GF-D8 (cell line): ENCODE data around the gene ATP6V0B.

ENCODE experiments used
- DNase-seq: peaks from one replicate; lab custom pipeline; 2025; lab: John Stamatoyannopoulos, UW

ATP6V0B gene

GRCh38 chr1:43969746-43970466 is 4.9 kb upstream of the ATP6V0B start, which contains the start of gene DPH2:
DPH2 (plus strand) TSS chr1:43970010; CDS start chr1:43970176, 166 bp downstream.
- DNase-seq = peak; percentile 87

GRCh38 chr1:43970502-43970901 is 4.3 kb upstream of the ATP6V0B start:
- DNase-seq = no peak

GRCh38 chr1:43970911-43971310 is 3.8 kb upstream of the ATP6V0B start:
- DNase-seq = no peak

GRCh38 chr1:43971336-43971980 is 3.3 kb upstream of the ATP6V0B start:
- DNase-seq = no peak

GRCh38 chr1:43973981-43974442 is 748 bp upstream of the ATP6V0B start:
- DNase-seq = no peak

- peak; percentile 34 for DNase-seq
Measured at GRCh38 chr1:43975249-43975961, 645 bp downstream of the ATP6V0B start.

- no peak for DNase-seq
Measured at GRCh38 chr1:43976045-43976444, 1.3 kb downstream of the ATP6V0B start.

GRCh38 chr1:43976890-43977289 is 2.1 kb downstream of the ATP6V0B start:
- no peak for DNase-seq

GRCh38 chr1:43977376-43978263 is 2.9 kb downstream of the ATP6V0B start:
- DNase-seq = no peak

- no peak for DNase-seq
Measured at GRCh38 chr1:43978264-43978550, 3.4 kb downstream of the ATP6V0B start.

GRCh38 chr1:43978551-43979260 is 3.9 kb downstream of the ATP6V0B start, which contains the start of gene B4GALT2:
B4GALT2 (plus strand) TSS chr1:43979210; CDS start chr1:43981161, 1,951 bp downstream.
- no peak for DNase-seq

GRCh38 chr1:43979261-43979527 is 4.4 kb downstream of the ATP6V0B start:
- no peak for DNase-seq

- no peak for DNase-seq
Measured at GRCh38 chr1:43979528-43980254, 4.9 kb downstream of the ATP6V0B start.

GRCh38 chr1:43980255-43981134 is 5.7 kb downstream of the ATP6V0B start:
- DNase-seq = no peak

- no peak for DNase-seq
Measured at GRCh38 chr1:43981135-43981491, 6.4 kb downstream of the ATP6V0B start.

GRCh38 chr1:43981636-43982035 is 6.9 kb downstream of the ATP6V0B start:
- DNase-seq = no peak

GRCh38 chr1:43982241-43982640 is 7.5 kb downstream of the ATP6V0B start:
- DNase-seq = no peak

GRCh38 chr1:43982808-43983207 is 8.0 kb downstream of the ATP6V0B start:
- no peak for DNase-seq

GRCh38 chr1:43983253-43983899 is 8.6 kb downstream of the ATP6V0B start:
- no peak for DNase-seq
